Endothelial cell of umbilical vein (primary cell): ENCODE measurements around the gene EPB41L4B. TPM values are rescaled to one million over a fixed set of nuclear protein-coding genes. Genes with fewer than 3 reads are reported as not detected.

Source experiments
- BruUV-seq: library from RNA; stranded (reverse); fragments of 400-500 nt; replicated peaks from 2 replicates; lab custom pipeline; 2021; lab: Mats Ljungman, UMichigan
- CTCF ChIA-PET: fragments of 300-600, 350-600 bp; sonication (Branson Sonifier 250); formaldehyde crosslinking; loops from one replicate; lab custom pipeline; 2021; ENCODE audit warnings: antibody characterized with exemption, inconsistent platforms; lab: Charles Lee
- POLR2A ChIA-PET: fragments of 300-600, 350-600 bp; sonication (Branson Sonifier 250); formaldehyde crosslinking; loops from one replicate; lab custom pipeline; 2021; ENCODE audit warnings: antibody characterized with exemption, inconsistent platforms; lab: Charles Lee
- DNase-seq: peaks from one replicate; pipeline ENCODE4 v3.0.0-alpha.2; 2011; ENCODE audit warnings: low read depth, low spot score
- FAIRE-seq: peaks from 2 replicates; lab custom pipeline; 2011; peaks lifted over from hg19 to GRCh38; lab: Jason Lieb, UNC
- H2AFZ ChIP-seq: 2 replicates; pipeline ENCODE4 v1.6.0; 2012; ENCODE audit warnings: low read depth, low read length, control low read depth, inconsistent platforms
- H3K27ac ChIP-seq: 2 replicates; pipeline ENCODE4 v1.5.1; 2011; ENCODE audit warnings: low read depth, mild to moderate bottlenecking, control low read depth, low read length, moderate library complexity; ENCODE audit not compliant: insufficient read depth
- H3K27me3 ChIP-seq, 2 experiments: 2 replicates each; pipeline versions ENCODE4 v1.6.0 to v1.6.1; 2011; ENCODE audit warnings: low read length in 2 of 2, mixed read lengths in 1 of 2; ENCODE audit not compliant: control insufficient read depth in 2 of 2, insufficient read depth in 2 of 2
- H3K36me3 ChIP-seq, 2 experiments: 2 replicates in 1 of 2; 3 replicates in 1 of 2; pipeline ENCODE4 v1.5.1; 2011; ENCODE audit warnings: low read length in 2 of 2, mild to moderate bottlenecking in 1 of 2, moderate library complexity in 1 of 2; ENCODE audit not compliant: control insufficient read depth in 2 of 2, insufficient read depth in 2 of 2; ENCODE audit errors: extremely low read depth in 1 of 2
- H3K4me1 ChIP-seq: 3 replicates; pipeline ENCODE4 v1.5.1; 2011; ENCODE audit warnings: mild to moderate bottlenecking, low read length; ENCODE audit not compliant: control insufficient read depth, insufficient read depth; ENCODE audit errors: extremely low read depth
- H3K4me2 ChIP-seq: 2 replicates; pipeline ENCODE4 v1.6.1; 2011; ENCODE audit warnings: low read length, control low read depth, mixed read lengths; ENCODE audit not compliant: insufficient read depth
- H3K4me3 ChIP-seq, 3 experiments: fragments of 200-600 bp in 1 of 3; sonication (generic), shearing (Covaris generic) in 1 of 3; replicated peaks in 1 of 3; 2 replicates each; pipeline ENCODE4 v1.5.1; 2011 to 2016; ENCODE audit warnings: control low read depth in 3 of 3, low read length in 3 of 3, mild to moderate bottlenecking in 2 of 3, inconsistent platforms in 1 of 3, low read depth in 1 of 3, moderate library complexity in 1 of 3; ENCODE audit not compliant: insufficient read depth in 1 of 3
- H3K79me2 ChIP-seq: 2 replicates; pipeline ENCODE4 v1.6.0; 2012; ENCODE audit warnings: low read length, inconsistent platforms; ENCODE audit not compliant: control insufficient read depth, insufficient read depth
- H3K9ac ChIP-seq: replicated peaks from 2 replicates; pipeline ENCODE3; 2011; ENCODE audit warnings: low read length, control low read depth; ENCODE audit not compliant: insufficient read depth; ENCODE audit errors: extremely low read depth
- H3K9me1 ChIP-seq: replicated peaks from 3 replicates; pipeline ENCODE4 v1.6.0; 2011; ENCODE audit warnings: mild to moderate bottlenecking, low read length; ENCODE audit not compliant: control insufficient read depth, insufficient read depth; ENCODE audit errors: extremely low read depth
- H3K9me3 ChIP-seq: replicated peaks from 2 replicates; pipeline ENCODE4 v1.5.1; 2012; ENCODE audit warnings: low read length, inconsistent platforms; ENCODE audit not compliant: control insufficient read depth, insufficient read depth
- H4K20me1 ChIP-seq: replicated peaks from 2 replicates; pipeline ENCODE3; 2011; ENCODE audit warnings: mild to moderate bottlenecking, low read length; ENCODE audit not compliant: control insufficient read depth, insufficient read depth; ENCODE audit errors: extremely low read depth
- EZH2 ChIP-seq: IDR thresholded peaks from 2 replicates; pipeline ENCODE4 v1.6.1; 2012; ENCODE audit warnings: borderline replicate concordance, low read depth, mild to moderate bottlenecking, moderate library complexity, low read length, inconsistent platforms; ENCODE audit not compliant: severe bottlenecking
- FOS ChIP-seq: IDR thresholded peaks from 2 replicates; pipeline ENCODE4 v1.6.1; 2011; ENCODE audit warnings: mild to moderate bottlenecking, low read length, moderate library complexity, borderline replicate concordance; ENCODE audit not compliant: insufficient read depth
- GATA2 ChIP-seq: IDR thresholded peaks from 2 replicates; pipeline ENCODE4 v1.7.0; 2011; ENCODE audit warnings: low read depth, mild to moderate bottlenecking, moderate library complexity, mixed read lengths, low read length; ENCODE audit not compliant: insufficient read length, insufficient read depth
- JUN ChIP-seq: IDR thresholded peaks from 2 replicates; pipeline ENCODE4 v1.6.1; 2011; ENCODE audit warnings: borderline replicate concordance, low read depth; ENCODE audit not compliant: insufficient read length, insufficient read depth
- MYC ChIP-seq: IDR thresholded peaks from one replicate; pipeline ENCODE4 v1.6.1; 2011; ENCODE audit warnings: mild to moderate bottlenecking, low read depth, low read length
- POLR2A ChIP-seq: IDR thresholded peaks from 2 replicates; pipeline ENCODE4 v1.6.1; 2012; ENCODE audit warnings: low read depth, mild to moderate bottlenecking, control low read depth, low read length
- POLR2AphosphoS5 ChIP-seq: IDR thresholded peaks from 2 replicates; pipeline ENCODE4 v1.6.1; 2012; ENCODE audit warnings: low read depth, mild to moderate bottlenecking, control low read depth, low read length, moderate library complexity; ENCODE audit not compliant: insufficient read depth
- dilution Hi-C: fragments of 300-500 bp; cut with MboI; formaldehyde crosslinking; loops from one replicate; pipeline ENCODE4 v1.15.0; 2019; ENCODE audit warnings: low sequenced_read_pairs; ENCODE audit not compliant: extremely low pct_ligation_motif_present
- intact Hi-C: fragments of 100-400 bp; cut with micrococcal nuclease; formaldehyde crosslinking; loops from one replicate; pipeline ENCODE4 v1.10.0; 2022
- polyA plus RNA-seq, 4 experiments: library from polyadenylated mRNA; depleted of rRNA in 3 of 4; stranded (reverse) in 3 of 4; unstranded in 1 of 4; fragments of >200 nt; gene quantifications; 2 replicates each; pipeline versions ENCODE4 v1.2.1 to v1.2.3, GENCODE V29; 2011 to 2012; ENCODE audit warnings: missing spikeins in 1 of 4
- total RNA-seq: library from RNA; stranded (reverse); gene quantifications from 2 replicates; pipeline ENCODE4 v1.2.3, GENCODE V29; 2021
- TF ChIP-seq, protein P1 (sequence below): IDR thresholded peaks from 2 replicates; pipeline ENCODE4 v1.6.1; 2011; ENCODE audit not compliant: insufficient read depth, insufficient read length
- TF ChIP-seq, protein P2 (sequence below), 2 donors: IDR thresholded peaks; 1 replicate in 1 of 2; 2 replicates in 1 of 2; pipeline ENCODE4 v1.5.1; 2011; ENCODE audit warnings: low read length in 2 of 2, mild to moderate bottlenecking in 2 of 2, moderate library complexity in 2 of 2, control low read depth in 1 of 2, inconsistent platforms in 1 of 2, low read depth in 1 of 2; ENCODE audit not compliant: insufficient read depth in 1 of 2; ENCODE audit errors: extremely low read depth in 1 of 2

Gene EPB41L4B
- total and polyA plus RNA-seq, 2 donors (not counting 3 experiments of a cell fraction or from before 2014, with no cell fraction given), result 0.10 to 0.15 TPM

DNA sequence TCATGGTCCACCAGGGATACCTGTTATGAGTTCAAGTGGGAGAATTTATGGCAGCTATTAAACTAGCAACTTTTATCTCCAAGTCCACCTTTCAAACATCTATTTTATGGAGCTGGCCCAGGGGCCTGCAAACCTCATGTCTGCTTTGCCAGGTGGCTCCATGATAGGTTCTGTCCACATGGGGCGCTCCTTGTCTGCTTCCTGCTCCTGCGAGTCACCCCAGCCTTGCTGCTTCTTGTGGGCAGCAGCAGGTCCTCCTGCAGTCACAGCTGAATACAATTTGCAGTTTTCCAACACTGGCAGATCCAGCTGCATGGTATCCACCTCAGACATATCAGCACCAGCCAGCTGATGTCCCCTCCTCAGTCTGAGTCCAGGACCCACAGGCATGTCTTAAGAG lies 114.2 kb downstream of the EPB41L4B start:
- DNase-seq (no peak), FAIRE-seq (no peak)
- POLR2A ChIA-PET, result no interaction called here
- intact Hi-C loops (no loop called here), dilution Hi-C loops (no loop called here)
- H3K9me1 ChIP-seq, result no peaks in the 10 kb centered on the region
- H3K4me1 ChIP-seq, result no peaks in the 10 kb centered on the region
- TF ChIP-seq GATA2 (no peak), POLR2AphosphoS5 (no peak), MYC (no peak), FOS (no peak), JUN (no peak), POLR2A (no peak), EZH2 (no peak)
- TF ChIP-seq, protein P1, sequence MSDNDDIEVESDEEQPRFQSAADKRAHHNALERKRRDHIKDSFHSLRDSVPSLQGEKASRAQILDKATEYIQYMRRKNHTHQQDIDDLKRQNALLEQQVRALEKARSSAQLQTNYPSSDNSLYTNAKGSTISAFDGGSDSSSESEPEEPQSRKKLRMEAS, result no peak
- TF ChIP-seq, protein P2, sequence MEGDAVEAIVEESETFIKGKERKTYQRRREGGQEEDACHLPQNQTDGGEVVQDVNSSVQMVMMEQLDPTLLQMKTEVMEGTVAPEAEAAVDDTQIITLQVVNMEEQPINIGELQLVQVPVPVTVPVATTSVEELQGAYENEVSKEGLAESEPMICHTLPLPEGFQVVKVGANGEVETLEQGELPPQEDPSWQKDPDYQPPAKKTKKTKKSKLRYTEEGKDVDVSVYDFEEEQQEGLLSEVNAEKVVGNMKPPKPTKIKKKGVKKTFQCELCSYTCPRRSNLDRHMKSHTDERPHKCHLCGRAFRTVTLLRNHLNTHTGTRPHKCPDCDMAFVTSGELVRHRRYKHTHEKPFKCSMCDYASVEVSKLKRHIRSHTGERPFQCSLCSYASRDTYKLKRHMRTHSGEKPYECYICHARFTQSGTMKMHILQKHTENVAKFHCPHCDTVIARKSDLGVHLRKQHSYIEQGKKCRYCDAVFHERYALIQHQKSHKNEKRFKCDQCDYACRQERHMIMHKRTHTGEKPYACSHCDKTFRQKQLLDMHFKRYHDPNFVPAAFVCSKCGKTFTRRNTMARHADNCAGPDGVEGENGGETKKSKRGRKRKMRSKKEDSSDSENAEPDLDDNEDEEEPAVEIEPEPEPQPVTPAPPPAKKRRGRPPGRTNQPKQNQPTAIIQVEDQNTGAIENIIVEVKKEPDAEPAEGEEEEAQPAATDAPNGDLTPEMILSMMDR (IDR thresholded peaks at IDR 0.05; ENCODE audit: extremely low read depth in 1 of 2, insufficient read depth in 1 of 2, low read depth in 1 of 2, low read length in 2 of 2), result no peak
- H3K27me3 ChIP-seq, result peaks cover 0 to 4% of the 10 kb centered on the region in 2 experiments
- H2AFZ ChIP-seq, result no peak overlapping the region
- no peak overlapping the region for H3K27ac ChIP-seq
- H3K36me3 ChIP-seq, result no peaks in the 10 kb centered on the region
- H3K9ac ChIP-seq, result no peak overlapping the region
- no peaks in the 10 kb centered on the region for H4K20me1 ChIP-seq
- H3K4me2 ChIP-seq, result no peak overlapping the region
- no peaks in the 10 kb centered on the region for H3K79me2 ChIP-seq
- no peak overlapping the region for H3K4me3 ChIP-seq
- no TSS peak for BruUV-seq
- no peaks in the 10 kb centered on the region for H3K9me3 ChIP-seq
- CTCF ChIA-PET, result interaction anchor here (1.2 to 1.4 kb wide), 3 partner anchors 8 to 39 kb away, joined by 3 read pairs; no protein-coding TSS in a partner anchor
